GM21447 (cell line): ENCODE results near the gene SMC1B.
"Not testable (repeated sequence)": the region's sequence is repeated elsewhere in the genome, so short reads cannot be mapped to it uniquely, and the experiment has no call there.

Source experiments
- ATAC-seq: cut with Tn5 transposase; IDR thresholded peaks from one replicate; pipeline ENCODE4 v1.9.1; 2021; ENCODE audit not compliant: unreplicated experiment

SMC1B gene

GRCh38 chr22:45353786-45354185, 59.6 kb downstream of the SMC1B start:
- ATAC-seq: no peak

GRCh38 chr22:45352757-45353156, 60.6 kb downstream of the SMC1B start:
- ATAC-seq: not testable (repeated sequence)

GRCh38 chr22:45351956-45352355, 61.4 kb downstream of the SMC1B start:
- ATAC-seq: no peak

- ATAC-seq: no peak
These were observed 63.5 kb downstream of the SMC1B start for GRCh38 chr22:45349916-45350315.

GRCh38 chr22:45344334-45344733, 69.1 kb downstream of the SMC1B start:
- no peak for ATAC-seq

GRCh38 chr22:45343143-45343542, 70.3 kb downstream of the SMC1B start:
- no peak for ATAC-seq

- ATAC-seq: no peak
These were observed 71.9 kb downstream of the SMC1B start for GRCh38 chr22:45341498-45341897.

GRCh38 chr22:45340323-45340722, 73.1 kb downstream of the SMC1B start:
- no peak for ATAC-seq

GRCh38 chr22:45338795-45339194, 74.6 kb downstream of the SMC1B start:
- no peak for ATAC-seq

GRCh38 chr22:45337536-45337935, 75.9 kb downstream of the SMC1B start:
- no peak for ATAC-seq

- ATAC-seq: no peak
These were observed 76.4 kb downstream of the SMC1B start for GRCh38 chr22:45336971-45337431.

GRCh38 chr22:45335854-45336522, 77.4 kb downstream of the SMC1B start:
- ATAC-seq: no peak

- no peak for ATAC-seq
These were observed 78.2 kb downstream of the SMC1B start for GRCh38 chr22:45335021-45335818.

GRCh38 chr22:45334528-45334927, 78.9 kb downstream of the SMC1B start:
- ATAC-seq: no peak

GRCh38 chr22:45334068-45334467, 79.3 kb downstream of the SMC1B start:
- ATAC-seq: no peak

- ATAC-seq: no peak
These were observed 81.4 kb downstream of the SMC1B start for GRCh38 chr22:45332001-45332400.

GRCh38 chr22:45331486-45331885, 81.9 kb downstream of the SMC1B start:
- ATAC-seq: no peak

- ATAC-seq: no peak
These were observed 82.9 kb downstream of the SMC1B start for GRCh38 chr22:45330548-45330947.

GRCh38 chr22:45329530-45329936, 83.9 kb downstream of the SMC1B start:
- ATAC-seq: no peak

GRCh38 chr22:45328822-45329529, 84.4 kb downstream of the SMC1B start:
- ATAC-seq: no peak

- not testable (repeated sequence) for ATAC-seq
These were observed 85.1 kb downstream of the SMC1B start for GRCh38 chr22:45328261-45328660.

GRCh38 chr22:45324311-45324711, 89.1 kb downstream of the SMC1B start:
- ATAC-seq: no peak
